ENCODE results near the gene DHX58. TPM values are rescaled to one million over a fixed set of nuclear protein-coding genes. Genes with fewer than 3 reads are reported as not detected.

The DHX58 gene
- total and polyA plus RNA-seq, 2 of the 4 experiments (the other 2 are of a cell fraction): 1.1 to 2.8 TPM

DNA sequence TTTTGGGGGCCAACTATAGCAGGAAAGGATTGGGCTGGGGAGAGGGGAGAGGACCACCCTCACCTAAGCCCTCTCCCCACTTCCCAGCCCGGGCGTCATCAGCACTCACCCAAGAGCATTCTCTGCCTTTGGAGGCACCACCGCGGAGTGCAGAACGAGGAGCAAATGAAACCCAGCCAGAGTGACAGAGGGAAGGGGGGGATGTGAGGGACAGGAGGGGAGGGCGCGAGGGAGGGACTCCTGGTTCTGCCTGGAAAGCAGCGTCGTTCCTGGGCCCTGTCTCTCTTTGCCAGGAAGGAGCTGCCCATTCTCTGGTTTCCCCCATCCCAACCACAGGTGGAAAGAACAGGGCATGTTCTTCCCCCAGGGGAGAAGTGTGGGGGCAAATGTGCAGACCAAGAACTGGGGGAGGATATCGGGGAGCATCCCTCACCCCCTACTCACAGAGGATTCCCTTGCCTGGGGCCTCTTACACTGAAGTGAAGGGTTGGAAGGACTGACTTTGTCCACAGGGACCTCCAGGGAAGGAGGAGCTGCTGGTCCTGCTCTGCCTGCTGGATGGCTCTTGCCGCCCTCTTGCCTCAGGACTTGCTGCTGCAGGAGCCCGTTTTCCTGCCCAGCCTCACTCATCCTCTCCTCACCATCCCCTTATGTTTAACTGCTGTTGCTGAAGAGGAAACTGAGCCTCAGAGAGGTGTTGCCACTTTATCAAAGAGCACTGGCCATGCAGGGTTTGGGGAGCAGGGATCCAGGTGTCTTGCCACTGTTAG is 58.6 kb downstream of the DHX58 start:
- H3K4me3 ChIP-seq (ENCODE audit: insufficient read depth, low read depth, low read length): no peak overlapping the region
- H3K9ac ChIP-seq (ENCODE audit: low read depth, low read length): no peak overlapping the region
- intact Hi-C loops (cut with micrococcal nuclease) (no loop called here), dilution Hi-C loops (cut with HindIII; ENCODE audit: low sequenced_read_pairs, unreplicated experiment) (no loop called here), in situ Hi-C loops (cut with MboI; ENCODE audit: low sequenced_read_pairs) (no loop called here)
- peaks cover 3% of the 10 kb centered on the region; the same call in 1 of the 2 replicates for H3K9me1 ChIP-seq (ENCODE audit: insufficient read depth, low read length)
- no peak for TF ChIP-seq MXI1 (IDR thresholded peaks at IDR 0.05; ENCODE audit: borderline replicate concordance, low read depth, low read length)
- TF ChIP-seq USF2 (IDR thresholded peaks at IDR 0.05; ENCODE audit: low read depth, low read length): no peak
- no peak for TF ChIP-seq BHLHE40 (IDR thresholded peaks at IDR 0.05; ENCODE audit: low read depth, low read length)
- no peak for TF ChIP-seq POLR2A (IDR thresholded peaks at IDR 0.05; ENCODE audit: low read depth, low read length)
- no peak for TF ChIP-seq SMC3 (IDR thresholded peaks at IDR 0.05; ENCODE audit: low read depth, low read length)
- TF ChIP-seq MAFK (IDR thresholded peaks at IDR 0.05; ENCODE audit: low read depth, low read length): no peak
- no peak for TF ChIP-seq CEBPB (IDR thresholded peaks at IDR 0.05; ENCODE audit: low read depth, low read length)
- TF ChIP-seq MAZ (IDR thresholded peaks at IDR 0.05; ENCODE audit: borderline replicate concordance, low read depth, low read length): no peak
- no peak for TF ChIP-seq CTCF (conservative IDR thresholded peaks at IDR 0.05; ENCODE audit: low read depth, low read length)
- TF ChIP-seq NFE2L2 (IDR thresholded peaks at IDR 0.05; ENCODE audit: low read depth, low read length): no peak
- no peak for TF ChIP-seq RFX5 (IDR thresholded peaks at IDR 0.05; ENCODE audit: low read depth, low read length)
- no peak for TF ChIP-seq ELK1 (IDR thresholded peaks at IDR 0.05; ENCODE audit: borderline replicate concordance, low read depth, low read length)
- no peak for TF ChIP-seq RCOR1 (IDR thresholded peaks at IDR 0.05; ENCODE audit: insufficient replicate concordance, low read length)
- TF ChIP-seq FOS (IDR thresholded peaks at IDR 0.05; ENCODE audit: low read depth, low read length): no peak
- TF ChIP-seq RAD21 (IDR thresholded peaks at IDR 0.05; ENCODE audit: low read length): no peak
- no peak for TF ChIP-seq CHD1 (IDR thresholded peaks at IDR 0.05; ENCODE audit: low read depth, low read length)
- no peak overlapping the region for H3K4ac ChIP-seq (ENCODE audit: low read depth, low read length)
- H3K9me3 ChIP-seq (ENCODE audit: control insufficient read depth, insufficient read depth, low read length): no peaks in the 10 kb centered on the region
- ChIA-PET CTCF (no interaction called here), POLR2A (ENCODE audit: unreplicated experiment) (no interaction called here)
- WGBS, 2 experiments (ENCODE audit: extremely low coverage in 2 of 2, insufficient read length in 1 of 2): no CpG with 5 or more reads among the region's 12 CpGs
- H3K27ac ChIP-seq (ENCODE audit: insufficient read depth, low read length): no peak overlapping the region
- H2BK15ac ChIP-seq (ENCODE audit: low read depth, low read length): no peak overlapping the region
- DNase-seq (no peak), ATAC-seq (ENCODE audit: low read depth) (no peak)
- no peak overlapping the region for H2BK120ac ChIP-seq (ENCODE audit: low read depth, low read length)
- no peak overlapping the region for H2AK5ac ChIP-seq (ENCODE audit: low read depth, low read length)
- H3K36me3 ChIP-seq (ENCODE audit: control insufficient read depth, insufficient read depth, low read length): no peaks in the 10 kb centered on the region
- H2AFZ ChIP-seq (replicated peaks; ENCODE audit: low read length, poor library complexity): no peak overlapping the region
- no peak overlapping the region for H2BK5ac ChIP-seq (ENCODE audit: low read depth, low read length, poor library complexity, severe bottlenecking)
- H3K4me1 ChIP-seq (ENCODE audit: control insufficient read depth, insufficient read depth, low read length): 0 out of 2 replicates have a peak, but pooled peaks cover 1% of the 10 kb centered on the region
- H3K23ac ChIP-seq (ENCODE audit: low read depth, low read length): 0 out of 2 replicates have a peak overlapping the region, but pooled peaks have one; percentile 49
- no peak overlapping the region for H4K5ac ChIP-seq (ENCODE audit: low read depth, low read length)
- no TSS peak for BruUV-seq (replicated peaks)
- no peaks in the 10 kb centered on the region for H3K79me1 ChIP-seq (ENCODE audit: low read depth in 1 of 2, low read length in 2 of 2)
- no peak overlapping the region for H2AK9ac ChIP-seq (replicated peaks; ENCODE audit: low read depth, low read length, poor library complexity)
- H3K18ac ChIP-seq (ENCODE audit: low read depth, low read length): no peak overlapping the region
- no peak overlapping the region for H3K4me2 ChIP-seq (ENCODE audit: low read depth, low read length)
- no peak overlapping the region for H4K91ac ChIP-seq (ENCODE audit: insufficient read depth, low read depth, low read length)
- H4K20me1 ChIP-seq (ENCODE audit: insufficient read depth, low read length): no peaks in the 10 kb centered on the region
- no peak overlapping the region for H3K56ac ChIP-seq (ENCODE audit: extremely low read depth, insufficient read depth, low read length)
- H2BK20ac ChIP-seq (ENCODE audit: low read depth, low read length): no peak overlapping the region
- no peak overlapping the region for H3K14ac ChIP-seq (replicated peaks; ENCODE audit: low read depth, low read length)
- no peak overlapping the region for H4K8ac ChIP-seq (ENCODE audit: low read depth in 2 of 2, low read length in 2 of 2)
- H3K27me3 ChIP-seq (ENCODE audit: control insufficient read depth, insufficient read depth, low read length): peaks cover 81% of the 10 kb centered on the region
